ENCODE measurements around the gene BIRC6. TPM values are rescaled to one million over a fixed set of nuclear protein-coding genes. Genes with fewer than 3 reads are reported as not detected.

BIRC6 gene
- polyA plus RNA-seq, 3 donors: 11.5 to 32.6 (median 12.9) TPM

DNA sequence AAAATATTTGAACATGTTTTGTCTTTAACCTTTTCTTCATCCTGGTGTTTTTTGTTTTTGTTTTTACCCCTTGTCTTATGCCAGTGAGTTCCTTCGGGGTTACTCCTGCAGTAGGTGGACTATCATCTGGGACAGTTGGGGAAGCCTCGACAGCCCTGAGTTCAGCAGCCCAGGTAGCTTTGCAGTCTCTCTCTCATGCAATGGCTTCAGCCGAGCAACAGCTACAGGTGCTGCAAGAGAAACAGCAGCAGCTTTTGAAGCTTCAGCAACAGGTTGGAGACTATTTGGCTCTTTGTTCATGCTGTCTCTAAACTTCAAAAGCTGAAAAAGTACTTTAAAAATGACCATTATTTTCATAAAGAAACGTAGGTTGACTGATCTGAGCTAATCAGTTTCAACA is 106.3 kb downstream of the BIRC6 start:
- H3K4me1 Mint-ChIP-seq: no peaks in the 10 kb centered on the region
- WGBS (ENCODE audit: insufficient coverage): 96% methylated on average over 3 of the region's 4 CpGs

DNA sequence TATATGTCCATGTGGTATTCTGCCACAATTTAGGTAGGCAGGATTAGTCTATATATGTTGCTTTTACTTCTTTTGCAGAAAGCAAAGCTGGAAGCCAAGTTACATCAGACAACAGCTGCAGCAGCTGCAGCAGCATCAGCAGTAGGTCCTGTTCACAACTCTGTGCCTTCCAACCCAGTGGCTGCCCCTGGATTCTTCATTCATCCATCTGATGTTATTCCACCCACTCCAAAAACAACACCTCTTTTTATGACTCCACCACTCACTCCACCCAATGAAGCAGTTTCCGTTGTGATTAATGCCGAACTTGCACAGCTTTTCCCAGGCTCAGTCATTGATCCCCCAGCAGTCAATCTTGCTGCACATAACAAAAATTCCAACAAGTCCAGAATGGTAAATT is 107.6 kb downstream of the BIRC6 start:
- Mint-ChIP-seq H3K9me3 (no peaks in the 10 kb centered on the region), H3K4me1 (no peaks in the 10 kb centered on the region), H3K4me3 (no peak overlapping the region), H3K27me3 (ENCODE audit: low read depth in 3 of 3) (no peaks in the 10 kb centered on the region), H3K36me3 (peaks cover 64 to 80% of the 10 kb centered on the region in 2 donors), H3K27ac (no peak overlapping the region)
- TF ChIP-seq, protein P1, sequence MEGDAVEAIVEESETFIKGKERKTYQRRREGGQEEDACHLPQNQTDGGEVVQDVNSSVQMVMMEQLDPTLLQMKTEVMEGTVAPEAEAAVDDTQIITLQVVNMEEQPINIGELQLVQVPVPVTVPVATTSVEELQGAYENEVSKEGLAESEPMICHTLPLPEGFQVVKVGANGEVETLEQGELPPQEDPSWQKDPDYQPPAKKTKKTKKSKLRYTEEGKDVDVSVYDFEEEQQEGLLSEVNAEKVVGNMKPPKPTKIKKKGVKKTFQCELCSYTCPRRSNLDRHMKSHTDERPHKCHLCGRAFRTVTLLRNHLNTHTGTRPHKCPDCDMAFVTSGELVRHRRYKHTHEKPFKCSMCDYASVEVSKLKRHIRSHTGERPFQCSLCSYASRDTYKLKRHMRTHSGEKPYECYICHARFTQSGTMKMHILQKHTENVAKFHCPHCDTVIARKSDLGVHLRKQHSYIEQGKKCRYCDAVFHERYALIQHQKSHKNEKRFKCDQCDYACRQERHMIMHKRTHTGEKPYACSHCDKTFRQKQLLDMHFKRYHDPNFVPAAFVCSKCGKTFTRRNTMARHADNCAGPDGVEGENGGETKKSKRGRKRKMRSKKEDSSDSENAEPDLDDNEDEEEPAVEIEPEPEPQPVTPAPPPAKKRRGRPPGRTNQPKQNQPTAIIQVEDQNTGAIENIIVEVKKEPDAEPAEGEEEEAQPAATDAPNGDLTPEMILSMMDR (IDR thresholded peaks at IDR 0.05): no peak
- WGBS (ENCODE audit: insufficient coverage): no CpG with 5 or more reads among the region's 2 CpGs
- H3K9ac ChIP-seq (ENCODE audit: insufficient read depth, low read length, poor library complexity, severe bottlenecking): no peak overlapping the region
- no peak overlapping the region for H3K27ac ChIP-seq (ENCODE audit: low read depth in 1 of 2, low read length in 2 of 2)
- no peak overlapping the region for H2AFZ ChIP-seq (ENCODE audit: insufficient read depth, low read depth, low read length, poor library complexity, severe bottlenecking)
- H4K20me1 ChIP-seq (ENCODE audit: insufficient read depth, low read length): peaks cover 8% of the 10 kb centered on the region
- no peaks in the 10 kb centered on the region for H3K79me2 ChIP-seq (ENCODE audit: insufficient read depth, low read length)
- no peaks in the 10 kb centered on the region for H3K4me1 ChIP-seq (ENCODE audit: control insufficient read depth in 1 of 2, insufficient read depth in 2 of 2, low read length in 2 of 2)
- no peak overlapping the region for H3K4me3 ChIP-seq (replicated peaks in 1 of 3; ENCODE audit: low read depth in 2 of 3, low read length in 3 of 3)
- H3K36me3 ChIP-seq (replicated peaks in 1 of 2; ENCODE audit: control insufficient read depth in 1 of 2, insufficient read depth in 2 of 2, low read length in 2 of 2): peaks cover 76 to 79% of the 10 kb centered on the region in 2 donors
- no peak for DNase-seq
- H3K9me3 ChIP-seq (replicated peaks in 1 of 2; ENCODE audit: control insufficient read depth in 1 of 2, insufficient read depth in 1 of 2, low read length in 2 of 2): no peaks in the 10 kb centered on the region
- no peaks in the 10 kb centered on the region for H3K27me3 ChIP-seq (ENCODE audit: control insufficient read depth in 2 of 2, insufficient read depth in 2 of 2, low read length in 2 of 2)
- no peak overlapping the region for H3K4me2 ChIP-seq (replicated peaks; ENCODE audit: extremely low read depth, low read length, poor library complexity, severe bottlenecking)
- intact Hi-C loops (cut with micrococcal nuclease): no loop called here

More for the DNA sequence above, 106.3 kb downstream of the BIRC6 start:
- H4K20me1 ChIP-seq (ENCODE audit: insufficient read depth, low read length): peaks cover 21% of the 10 kb centered on the region
- no peak overlapping the region for H3K4me3 ChIP-seq (replicated peaks in 1 of 3; ENCODE audit: low read depth in 2 of 3, low read length in 3 of 3)
- no peak overlapping the region for H3K9ac ChIP-seq (ENCODE audit: insufficient read depth, low read length, poor library complexity, severe bottlenecking)
- H3K36me3 ChIP-seq (replicated peaks in 1 of 2; ENCODE audit: control insufficient read depth in 1 of 2, insufficient read depth in 2 of 2, low read length in 2 of 2): peaks cover 66 to 79% of the 10 kb centered on the region in 2 donors
- TF ChIP-seq, protein P1 (IDR thresholded peaks at IDR 0.05): no peak
- peaks cover 0 to under 1% (median 0%) of the 10 kb centered on the region in 7 donors for H3K9me3 Mint-ChIP-seq
- no peak overlapping the region for H3K27ac Mint-ChIP-seq
- H3K27me3 Mint-ChIP-seq (ENCODE audit: low read depth in 3 of 3): no peaks in the 10 kb centered on the region
- intact Hi-C loops (cut with micrococcal nuclease): no loop called here
- H3K9me3 ChIP-seq (replicated peaks in 1 of 2; ENCODE audit: control insufficient read depth in 1 of 2, insufficient read depth in 1 of 2, low read length in 2 of 2): no peaks in the 10 kb centered on the region
- no peaks in the 10 kb centered on the region for H3K27me3 ChIP-seq (ENCODE audit: control insufficient read depth in 2 of 2, insufficient read depth in 2 of 2, low read length in 2 of 2)
- no peak overlapping the region for H3K4me3 Mint-ChIP-seq
- peaks cover 58 to 78% of the 10 kb centered on the region in 2 donors for H3K36me3 Mint-ChIP-seq
- H3K79me2 ChIP-seq (ENCODE audit: insufficient read depth, low read length): no peaks in the 10 kb centered on the region
- no peaks in the 10 kb centered on the region for H3K4me1 ChIP-seq (ENCODE audit: control insufficient read depth in 1 of 2, insufficient read depth in 2 of 2, low read length in 2 of 2)
- no peak overlapping the region for H3K27ac ChIP-seq (ENCODE audit: low read depth in 1 of 2, low read length in 2 of 2)
- no peak overlapping the region for H2AFZ ChIP-seq (ENCODE audit: insufficient read depth, low read depth, low read length, poor library complexity, severe bottlenecking)
- DNase-seq: no peak
- no peak overlapping the region for H3K4me2 ChIP-seq (replicated peaks; ENCODE audit: extremely low read depth, low read length, poor library complexity, severe bottlenecking)
